GM19240 (cell line): ENCODE measurements around the gene SRSF10.
"Not testable (repeated sequence)": the region's sequence is repeated elsewhere in the genome, so short reads cannot be mapped to it uniquely, and the experiment has no call there.

Experiments
- DNase-seq: peaks from one replicate; pipeline ENCODE4 v3.0.0; 2011; ENCODE audit warnings: low spot score; ENCODE audit not compliant: insufficient read length

The SRSF10 gene

DNA sequence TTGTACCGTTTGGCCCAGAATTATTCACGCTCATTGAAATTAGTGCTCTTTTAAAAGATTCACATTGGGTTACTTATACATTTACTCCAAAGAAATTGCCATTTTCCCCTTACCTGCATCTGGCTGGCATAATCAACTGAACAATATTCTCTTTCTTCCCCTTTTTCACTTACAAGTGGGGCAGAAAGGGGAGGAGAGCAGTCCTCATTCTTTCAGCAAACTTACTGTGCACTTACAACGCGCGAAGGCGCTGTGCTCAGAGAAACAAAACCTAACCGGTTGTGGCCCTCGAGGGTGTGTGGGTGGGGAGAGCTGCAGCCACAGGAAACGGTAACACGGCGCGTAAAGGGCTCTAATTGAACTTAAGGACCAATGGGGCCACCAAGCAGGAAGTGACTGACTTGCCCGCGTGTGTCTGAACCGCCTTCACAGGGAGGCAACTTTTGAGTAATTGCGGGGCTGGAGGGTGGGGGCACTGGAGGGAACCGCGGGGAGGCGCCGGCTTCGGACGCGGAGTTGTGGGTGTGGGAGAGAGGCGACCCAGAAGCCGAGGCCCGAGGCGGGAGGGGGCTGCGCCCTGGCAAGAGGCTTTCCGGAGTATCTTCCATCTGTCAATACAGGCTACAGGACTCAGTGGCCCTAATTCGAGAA is 21.2 kb downstream of the SRSF10 start:
- peak; percentile 71 for DNase-seq

DNA sequence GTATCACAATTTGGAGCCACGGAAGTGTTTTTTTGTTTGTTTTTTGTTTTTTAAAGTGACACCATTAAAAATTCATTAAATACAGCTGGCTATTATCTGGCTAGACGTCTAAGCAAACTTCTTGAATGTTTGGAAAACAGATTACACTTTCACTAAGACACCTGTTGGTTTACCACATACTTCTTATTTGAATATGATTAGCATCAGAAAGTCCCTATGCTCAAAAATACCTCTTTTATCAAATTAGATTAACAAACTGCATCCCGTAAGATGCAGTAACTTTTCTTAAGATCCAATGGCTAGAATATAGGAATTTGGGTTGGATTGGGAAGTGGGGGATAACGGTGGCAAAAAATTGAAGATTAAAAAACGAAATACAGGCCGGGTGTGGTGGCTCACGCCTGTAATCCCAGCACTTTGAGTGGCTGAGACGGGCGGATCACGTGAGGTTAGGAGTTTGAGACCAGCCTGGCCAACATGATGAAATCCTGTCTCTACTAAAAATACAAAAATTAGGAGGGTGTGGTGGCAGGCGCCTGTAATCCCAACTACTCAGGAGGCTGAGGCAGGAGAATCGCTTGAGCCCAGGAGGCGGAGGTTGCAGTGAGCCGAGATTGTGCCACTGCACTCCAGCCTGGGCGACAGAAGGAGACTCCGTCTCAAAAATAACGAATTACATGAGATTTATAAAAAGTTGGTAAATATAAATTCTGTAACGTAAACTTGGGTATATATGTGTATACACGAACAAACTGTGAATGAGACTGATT is 21.9 kb downstream of the SRSF10 start:
- not testable (repeated sequence) for DNase-seq

DNA sequence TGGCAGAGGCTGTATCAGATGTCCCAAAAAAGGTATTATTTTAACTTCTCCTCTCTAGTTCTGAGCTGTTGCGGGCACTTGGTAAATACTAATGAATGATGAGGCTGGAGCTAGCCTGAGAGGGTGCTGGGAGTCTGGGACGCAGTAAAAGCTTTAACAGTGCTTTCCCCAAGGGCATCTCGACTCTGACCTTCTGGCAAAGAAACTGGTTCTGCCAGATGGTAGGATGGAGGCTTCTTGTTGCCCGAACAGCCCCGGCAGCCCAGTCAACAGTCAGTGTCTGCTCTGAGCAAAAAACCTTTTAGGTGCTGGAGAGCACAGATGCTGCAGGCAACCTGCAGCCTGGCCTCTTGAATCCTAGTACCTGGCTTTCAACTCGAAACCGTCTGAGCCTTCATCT is 23.0 kb downstream of the SRSF10 start:
- DNase-seq, result no peak

DNA sequence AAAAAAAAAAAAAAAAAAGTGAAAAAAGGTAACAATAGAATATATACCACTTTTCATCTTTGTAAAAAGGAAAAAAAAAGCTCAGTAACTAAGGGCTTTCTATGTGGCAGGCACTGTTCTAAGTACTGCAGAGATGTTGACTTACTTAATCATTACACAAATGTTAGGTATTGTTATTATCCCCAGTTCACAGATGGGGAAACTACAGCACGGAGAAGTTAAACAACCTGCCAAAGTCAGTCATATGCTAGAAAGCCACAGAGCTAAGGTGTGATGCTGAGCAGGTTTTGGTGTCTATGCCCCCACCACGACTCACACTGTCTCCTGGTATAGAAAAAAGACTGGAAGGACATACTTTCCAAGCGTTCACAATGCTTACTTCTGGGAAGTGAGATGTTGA is 27.1 kb downstream of the SRSF10 start:
- DNase-seq, result no peak

DNA sequence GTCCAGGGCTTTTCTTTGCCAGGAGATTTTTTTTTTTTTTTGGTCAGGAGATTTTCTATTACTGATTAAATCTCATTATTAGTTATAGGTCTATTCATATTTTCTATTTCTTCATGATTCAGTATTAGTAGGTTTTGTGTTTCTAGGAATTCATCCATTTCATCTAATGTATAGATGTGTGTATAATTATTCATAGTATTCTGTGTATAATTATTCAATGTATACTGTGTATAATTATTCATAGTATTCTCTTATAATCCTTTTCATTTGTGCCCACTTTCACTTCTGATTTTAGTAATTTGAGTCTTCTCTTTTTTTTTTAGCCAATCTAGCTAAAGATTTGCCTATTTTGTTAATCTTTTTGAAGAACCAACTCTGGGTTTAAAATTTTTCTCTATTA is 32.8 kb downstream of the SRSF10 start:
- DNase-seq, result no peak

DNA sequence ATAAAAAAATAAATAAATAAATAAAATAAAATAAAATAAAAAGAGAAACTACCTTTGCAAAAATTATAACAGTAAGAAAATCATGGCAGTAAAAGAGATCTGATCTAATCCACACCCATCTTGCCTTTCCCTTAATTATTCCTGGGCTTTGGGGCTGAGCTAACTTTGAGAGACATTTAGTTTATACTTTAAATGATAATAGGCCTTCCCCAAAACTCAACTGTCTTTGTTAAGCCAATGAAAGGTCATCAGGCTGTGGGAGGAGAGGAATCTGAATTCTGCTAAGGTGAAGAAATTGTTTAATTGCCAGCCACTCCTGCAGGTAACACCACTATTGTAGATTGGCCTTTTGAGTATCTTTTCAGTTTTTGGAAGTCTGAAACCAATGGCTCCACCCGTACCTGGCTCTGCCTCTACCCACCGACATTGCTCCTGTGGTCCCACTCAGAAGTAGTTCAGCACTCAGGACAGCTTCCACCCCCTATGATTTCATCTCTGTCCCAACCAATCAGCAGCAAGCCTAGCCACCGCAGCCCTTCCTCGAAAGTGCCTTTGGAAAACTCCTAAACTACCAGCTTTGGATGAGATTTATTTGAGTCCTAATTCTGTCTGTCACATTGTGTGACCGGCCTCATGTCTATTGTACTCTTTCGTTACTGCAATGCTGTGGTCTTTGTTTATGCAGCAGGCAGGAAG is 43.5 kb downstream of the SRSF10 start:
- no peak for DNase-seq

DNA sequence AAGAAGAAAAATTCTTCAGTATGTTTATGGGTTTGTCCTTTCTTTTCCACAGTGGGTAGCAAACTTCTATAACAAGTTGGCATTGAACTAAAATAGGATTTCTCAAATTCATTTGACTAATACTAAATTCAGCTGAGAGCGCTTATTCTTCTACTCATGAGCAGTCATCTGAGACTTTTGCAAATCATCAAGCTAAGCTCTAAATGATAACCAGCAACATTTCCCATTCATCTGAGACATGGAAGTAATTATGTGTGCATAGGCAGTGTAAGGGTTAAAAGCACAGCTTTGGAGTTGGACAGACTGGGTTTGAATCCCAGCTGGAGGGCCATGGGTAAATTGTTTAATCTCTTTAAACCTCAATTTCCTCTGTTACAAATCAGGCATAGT is 48.6 kb downstream of the SRSF10 start:
- DNase-seq, result no peak

DNA sequence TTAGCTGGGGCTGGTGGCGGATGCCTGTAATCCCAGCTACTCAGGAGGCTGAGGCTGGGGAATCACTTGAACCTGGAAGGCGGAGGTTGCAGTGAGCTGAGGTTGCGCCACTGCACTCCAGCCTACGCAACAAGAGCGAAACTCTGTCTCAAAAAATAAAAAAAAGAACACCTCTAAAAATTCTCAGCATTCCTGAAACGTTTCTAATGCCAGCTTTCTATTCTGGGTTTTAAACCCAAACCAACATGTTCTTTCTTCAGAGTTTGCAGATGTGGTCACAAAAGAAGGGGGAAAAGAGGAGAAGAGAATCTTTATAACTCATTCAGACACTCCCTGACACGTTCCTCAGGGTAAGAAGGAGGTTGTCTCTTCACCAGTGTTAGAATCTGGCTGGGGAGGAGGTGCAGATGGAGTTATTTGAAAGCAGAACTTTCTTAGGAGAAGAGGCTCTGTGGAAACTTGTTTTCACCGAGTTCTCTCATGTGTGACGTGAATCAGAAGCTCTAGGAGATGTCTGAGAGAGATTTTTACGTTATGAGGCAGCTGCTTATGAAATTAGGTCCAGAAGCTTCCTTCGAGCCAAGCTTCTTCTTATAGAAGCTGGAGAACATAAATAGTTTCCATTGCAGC is 49.2 kb downstream of the SRSF10 start:
- DNase-seq, result no peak

DNA sequence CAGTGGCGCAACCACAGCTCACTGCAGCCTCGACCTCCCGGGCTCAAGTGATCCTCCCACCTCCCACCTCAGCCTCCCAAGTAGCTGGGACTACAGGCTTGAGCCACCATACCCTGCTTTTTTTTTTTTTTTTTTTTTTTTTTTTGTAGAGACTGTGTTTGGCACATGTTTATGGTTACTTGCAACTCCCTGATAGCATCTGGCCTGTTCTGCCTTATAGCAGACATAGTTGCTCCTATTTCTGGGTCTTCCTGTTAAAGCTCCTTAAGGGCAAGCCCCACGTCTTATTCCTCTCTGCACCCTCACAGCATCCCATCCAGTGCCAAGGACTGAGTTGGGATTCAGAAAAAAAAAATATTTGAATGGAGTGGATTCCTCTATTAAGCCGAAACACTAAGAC is 49.9 kb downstream of the SRSF10 start:
- DNase-seq, result no peak

DNA sequence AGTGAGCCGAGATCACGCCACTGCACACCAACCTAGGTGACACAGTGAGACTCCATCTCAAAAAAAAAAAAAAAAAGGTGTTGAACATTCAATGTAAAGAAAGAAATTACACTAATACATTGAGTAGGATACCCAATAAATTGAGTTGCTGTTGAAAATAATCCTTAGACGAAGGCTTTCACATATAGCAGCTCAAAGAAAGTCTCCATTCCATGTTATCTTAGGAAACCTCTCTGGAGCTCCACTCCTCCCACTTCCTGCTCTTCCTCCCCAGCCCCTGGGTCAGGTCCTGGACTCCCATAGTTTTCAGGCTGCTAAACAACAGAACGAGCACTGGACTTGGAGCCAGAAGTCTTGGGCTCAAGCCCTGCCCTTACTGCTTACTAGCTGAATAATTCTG is 51.3 kb downstream of the SRSF10 start:
- DNase-seq, result no peak

DNA sequence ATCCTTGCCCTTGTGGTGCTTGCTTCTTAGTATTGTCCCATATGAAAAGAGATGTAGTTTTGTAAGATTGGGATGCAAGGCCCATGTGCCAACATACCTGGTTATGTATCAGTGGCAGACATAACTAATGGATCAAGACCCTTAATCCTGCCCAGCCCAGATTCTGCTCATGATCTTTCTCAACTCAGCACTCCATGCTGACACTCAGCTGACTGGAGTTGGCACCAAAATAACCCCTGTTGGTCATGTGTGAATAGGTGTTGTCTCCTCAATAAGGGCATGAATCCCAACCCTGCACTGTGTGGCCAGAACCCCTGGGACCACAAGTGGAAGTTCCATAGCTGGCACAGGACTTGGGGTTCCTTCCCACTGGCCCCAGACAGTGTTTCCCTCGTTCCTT is 53.0 kb downstream of the SRSF10 start:
- DNase-seq, result no peak

DNA sequence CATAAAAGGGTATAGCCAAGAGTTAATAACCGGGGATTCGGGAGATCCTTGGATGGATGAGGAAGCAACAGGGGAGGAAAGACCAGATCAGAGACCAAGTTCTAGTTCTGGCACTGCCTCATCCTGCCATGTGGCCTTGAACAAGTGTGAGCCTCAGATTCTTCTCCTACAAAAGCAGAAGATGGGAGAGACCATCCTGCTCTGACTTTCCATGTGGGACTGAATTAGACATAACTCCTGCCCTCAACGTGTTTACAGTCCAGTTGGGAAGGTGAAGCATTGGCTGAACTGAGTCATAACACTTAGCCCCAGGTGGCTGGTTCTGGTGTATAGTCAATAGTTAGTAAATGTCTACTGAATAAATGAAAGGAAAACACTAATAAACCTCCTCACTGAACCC is 54.8 kb downstream of the SRSF10 start:
- no peak for DNase-seq

DNA sequence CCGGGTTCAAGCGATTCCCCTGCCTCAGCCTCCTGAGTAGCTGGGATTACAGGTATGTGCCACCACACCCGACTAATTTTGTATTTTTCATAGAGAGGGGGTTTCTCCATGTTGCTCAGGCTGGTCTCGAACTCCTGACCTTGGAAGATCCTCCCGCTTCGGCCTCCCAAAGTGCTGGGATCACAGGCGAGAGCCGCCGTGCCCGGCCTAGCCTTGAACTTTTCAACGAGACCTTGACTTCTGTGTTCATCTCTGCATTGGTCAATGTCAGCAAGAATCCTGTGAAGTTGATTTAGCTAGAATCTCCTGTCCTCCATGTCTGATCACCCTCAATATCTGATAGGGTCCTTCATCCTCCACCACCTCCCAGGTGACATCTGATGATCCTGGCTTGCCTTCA is 55.5 kb downstream of the SRSF10 start:
- no peak for DNase-seq

DNA sequence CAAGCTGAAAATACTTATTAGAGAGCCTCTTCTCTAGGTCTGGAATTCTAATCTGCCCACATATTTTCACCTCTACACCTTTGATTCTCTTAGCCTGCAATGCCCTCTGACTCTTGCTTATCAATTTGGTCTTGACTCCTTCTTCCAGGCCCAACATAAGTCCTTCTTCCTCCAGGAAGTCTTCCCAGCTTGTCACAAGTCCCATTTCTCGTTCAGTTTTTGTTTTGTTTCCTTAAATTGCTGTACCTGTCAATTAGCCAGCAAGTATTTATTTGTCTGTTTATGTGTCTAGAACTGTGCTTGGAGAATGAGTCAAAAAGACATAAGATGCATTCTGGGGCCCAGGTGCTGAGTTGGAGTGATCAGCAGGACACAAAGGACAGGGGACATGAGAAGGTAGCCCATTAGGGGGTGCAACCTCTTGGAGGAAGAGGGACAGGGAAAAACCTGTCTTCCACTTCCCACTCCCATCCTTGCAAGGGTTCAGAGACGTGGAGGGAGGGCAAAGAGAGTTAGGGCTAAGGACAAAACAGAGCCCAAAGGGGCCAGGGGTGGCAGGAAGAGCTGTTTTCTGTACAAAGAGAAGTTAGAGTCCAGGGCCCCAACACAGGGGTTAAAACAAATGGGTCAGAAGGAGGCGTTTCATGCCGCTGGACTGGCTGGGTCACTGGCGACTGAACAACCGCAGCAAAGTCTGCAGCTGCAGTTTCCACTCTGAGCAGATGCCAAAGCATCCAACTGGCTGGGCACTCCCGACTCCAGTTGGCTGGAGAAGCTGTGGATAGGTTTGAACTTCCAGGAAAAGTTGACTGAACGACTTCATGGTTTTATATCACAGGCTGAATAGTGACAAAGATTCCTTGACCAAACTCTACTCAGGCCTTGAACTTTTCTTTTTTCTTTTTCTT is 56.3 kb downstream of the SRSF10 start:
- no peak for DNase-seq

DNA sequence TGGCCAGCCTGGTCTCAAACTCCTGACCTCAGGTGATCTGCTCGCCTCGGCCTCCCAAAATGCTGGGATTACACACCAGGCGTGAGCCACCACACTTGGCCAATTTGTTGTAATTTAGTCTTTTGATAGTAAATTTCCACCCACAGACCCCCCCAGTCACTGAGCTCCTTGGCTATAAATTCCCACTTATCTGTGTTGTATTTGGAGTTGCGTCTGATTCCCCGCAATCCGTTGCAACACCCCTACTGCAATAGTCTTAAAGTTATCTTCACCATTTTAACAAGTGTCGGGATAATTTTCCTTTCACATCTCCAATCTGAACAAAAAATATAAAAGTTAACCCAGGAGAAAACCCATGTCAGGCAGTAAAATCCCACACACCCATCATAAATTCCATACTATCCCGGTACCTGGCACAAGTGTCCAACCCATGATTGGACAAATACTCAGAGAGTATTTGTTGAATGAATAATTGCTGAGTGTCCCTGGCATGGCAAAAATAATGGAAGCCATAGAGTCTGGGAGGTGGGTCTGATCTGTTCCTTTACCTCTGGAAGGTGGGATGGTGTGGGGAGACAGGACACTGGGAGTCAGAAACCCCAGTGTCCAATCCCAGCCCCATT is 57.7 kb downstream of the SRSF10 start:
- DNase-seq, result no peak

DNA sequence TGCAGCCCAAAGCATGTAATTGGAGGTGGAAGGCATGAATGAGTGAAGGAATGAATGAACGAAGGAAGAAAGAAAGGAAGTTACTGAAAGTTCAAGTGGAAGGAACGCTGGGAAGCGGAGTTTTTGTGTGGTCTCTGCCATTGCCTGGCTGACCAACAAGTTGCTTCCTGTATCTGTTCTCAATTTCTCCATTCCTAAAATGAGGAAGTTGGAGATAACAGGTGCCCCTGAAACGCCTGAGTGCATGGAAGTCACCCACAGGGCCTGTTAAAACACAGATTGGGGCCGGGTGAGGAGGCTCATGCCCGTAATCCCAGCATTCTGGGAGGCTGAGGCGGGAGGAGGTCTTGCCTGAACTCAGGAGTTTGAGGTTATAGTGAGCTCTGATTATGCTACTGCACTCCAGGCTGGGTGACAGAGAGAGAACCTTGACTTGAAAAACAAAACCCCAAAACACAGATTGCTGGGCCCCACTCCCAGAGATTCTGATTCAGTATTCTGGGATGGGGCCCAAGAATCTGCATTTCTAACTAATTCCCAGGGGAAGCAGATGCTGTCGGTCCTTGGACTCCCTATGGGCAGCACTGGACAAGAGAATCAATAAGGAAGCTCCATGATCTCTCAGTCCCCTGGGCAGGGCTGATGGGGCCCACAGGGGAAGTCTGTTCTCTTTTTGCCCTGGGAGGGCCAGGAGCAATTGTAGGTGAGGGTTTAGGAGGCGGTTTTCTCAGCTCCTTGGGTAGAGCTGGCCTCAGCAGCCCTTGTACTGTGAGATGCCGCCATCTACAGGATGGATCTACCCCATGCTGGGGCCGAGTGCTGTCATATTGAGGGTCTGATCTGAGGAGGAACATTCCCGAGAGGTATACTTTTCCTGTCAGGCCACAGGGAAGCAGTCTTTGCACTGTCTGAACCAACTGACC is 63.7 kb downstream of the SRSF10 start:
- DNase-seq, result peak; percentile 67

DNA sequence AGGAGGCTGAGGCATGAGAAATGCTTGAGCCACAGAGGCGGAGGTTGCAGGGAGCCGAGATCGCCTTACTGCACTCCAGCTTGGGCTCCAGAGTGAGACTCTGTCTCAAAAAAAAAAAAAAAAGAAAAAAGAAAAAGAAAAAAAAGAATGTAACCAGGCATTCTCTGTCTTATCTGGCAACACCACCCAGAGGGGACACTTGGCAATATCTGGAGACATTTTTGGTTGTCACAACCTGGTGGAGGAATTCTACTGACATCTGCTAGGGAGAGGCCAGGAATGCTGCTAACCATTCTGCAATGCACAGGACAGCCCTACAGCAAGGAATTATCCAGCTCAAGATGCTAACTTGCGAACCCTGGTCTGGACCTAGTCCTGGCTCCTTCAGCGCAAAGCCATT is 64.7 kb downstream of the SRSF10 start:
- DNase-seq, result no peak

DNA sequence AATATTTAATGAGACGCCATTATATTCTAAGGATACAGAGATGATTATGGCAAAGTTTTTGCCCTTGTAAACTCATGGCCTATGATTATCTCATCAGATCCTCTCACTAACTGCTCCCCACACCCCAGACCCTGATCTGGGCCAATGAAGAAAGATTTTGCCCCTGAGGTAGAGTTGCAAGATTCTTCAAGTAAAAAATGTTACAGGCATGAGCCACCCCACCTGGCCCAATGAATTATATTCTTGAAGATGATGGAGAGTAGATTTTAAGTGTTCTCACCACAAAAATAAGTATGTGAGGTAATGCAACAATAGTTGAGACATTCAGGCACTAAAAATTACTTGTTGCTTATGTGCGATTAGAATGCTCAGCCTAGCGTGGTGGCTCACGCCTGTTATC is 65.2 kb downstream of the SRSF10 start:
- DNase-seq, result no peak
